Measurements from ENCODE around the gene MTUS2. TPM values are rescaled to one million over a fixed set of nuclear protein-coding genes. Genes with fewer than 3 reads are reported as not detected.

Gene MTUS2
- total RNA-seq, 1 donor, result 0.10 TPM

GRCh38 chr13:29111446-29111845, 291.3 kb downstream of the MTUS2 start:
- H3K9me3 ChIP-seq (ENCODE audit: low read depth, low read length), result no peaks in the 10 kb centered on the region
- no peaks in the 10 kb centered on the region for H3K4me1 ChIP-seq (ENCODE audit: insufficient read depth, low read length)
- H3K4me3 ChIP-seq (ENCODE audit: low read length), result no peak overlapping the region
- H3K27me3 ChIP-seq (ENCODE audit: insufficient read depth, low read length), result peaks cover 3% of the 10 kb centered on the region

- H3K4me3 ChIP-seq (ENCODE audit: low read length), result no peak overlapping the region
- no peaks in the 10 kb centered on the region for H3K4me1 ChIP-seq (ENCODE audit: insufficient read depth, low read length)
- H3K9me3 ChIP-seq (ENCODE audit: low read depth, low read length), result no peaks in the 10 kb centered on the region
- peaks cover 3% of the 10 kb centered on the region for H3K27me3 ChIP-seq (ENCODE audit: insufficient read depth, low read length)
These were observed 295.7 kb downstream of the MTUS2 start for GRCh38 chr13:29115842-29116241.

GRCh38 chr13:29117663-29118062, 297.5 kb downstream of the MTUS2 start:
- H3K27me3 ChIP-seq (ENCODE audit: insufficient read depth, low read length), result no peaks in the 10 kb centered on the region
- H3K4me3 ChIP-seq (ENCODE audit: low read length), result no peak overlapping the region
- H3K9me3 ChIP-seq (ENCODE audit: low read depth, low read length), result no peaks in the 10 kb centered on the region
- H3K4me1 ChIP-seq (ENCODE audit: insufficient read depth, low read length), result no peaks in the 10 kb centered on the region

GRCh38 chr13:29118471-29118870, 298.3 kb downstream of the MTUS2 start:
- Histone ChIP-seq H3K27me3 (ENCODE audit: insufficient read depth, low read length) (no peaks in the 10 kb centered on the region), H3K4me3 (ENCODE audit: low read length) (no peak overlapping the region), H3K4me1 (ENCODE audit: insufficient read depth, low read length) (no peaks in the 10 kb centered on the region), H3K9me3 (ENCODE audit: low read depth, low read length) (no peaks in the 10 kb centered on the region)

- Histone ChIP-seq H3K27me3 (ENCODE audit: insufficient read depth, low read length) (no peaks in the 10 kb centered on the region), H3K4me3 (ENCODE audit: low read length) (no peak overlapping the region), H3K9me3 (ENCODE audit: low read depth, low read length) (no peaks in the 10 kb centered on the region), H3K4me1 (ENCODE audit: insufficient read depth, low read length) (no peaks in the 10 kb centered on the region)
These were observed 305.2 kb downstream of the MTUS2 start for GRCh38 chr13:29125191-29125933.

GRCh38 chr13:29125934-29126424, 305.8 kb downstream of the MTUS2 start:
- H3K9me3 ChIP-seq (ENCODE audit: low read depth, low read length), result no peaks in the 10 kb centered on the region
- no peak overlapping the region for H3K4me3 ChIP-seq (ENCODE audit: low read length)
- H3K4me1 ChIP-seq (ENCODE audit: insufficient read depth, low read length), result no peaks in the 10 kb centered on the region
- H3K27me3 ChIP-seq (ENCODE audit: insufficient read depth, low read length), result no peaks in the 10 kb centered on the region

GRCh38 chr13:29129616-29130015, 309.5 kb downstream of the MTUS2 start:
- Histone ChIP-seq H3K9me3 (ENCODE audit: low read depth, low read length) (no peaks in the 10 kb centered on the region), H3K4me3 (ENCODE audit: low read length) (no peak overlapping the region), H3K27me3 (ENCODE audit: insufficient read depth, low read length) (no peaks in the 10 kb centered on the region), H3K4me1 (ENCODE audit: insufficient read depth, low read length) (no peaks in the 10 kb centered on the region)

GRCh38 chr13:29131159-29131558, 311.0 kb downstream of the MTUS2 start:
- Histone ChIP-seq H3K4me1 (ENCODE audit: insufficient read depth, low read length) (no peaks in the 10 kb centered on the region), H3K9me3 (ENCODE audit: low read depth, low read length) (no peaks in the 10 kb centered on the region), H3K4me3 (ENCODE audit: low read length) (no peak overlapping the region), H3K27me3 (ENCODE audit: insufficient read depth, low read length) (no peaks in the 10 kb centered on the region)

- Histone ChIP-seq H3K27me3 (ENCODE audit: insufficient read depth, low read length) (no peaks in the 10 kb centered on the region), H3K4me1 (ENCODE audit: insufficient read depth, low read length) (no peaks in the 10 kb centered on the region), H3K4me3 (ENCODE audit: low read length) (no peak overlapping the region), H3K9me3 (ENCODE audit: low read depth, low read length) (no peaks in the 10 kb centered on the region)
These were observed 311.9 kb downstream of the MTUS2 start for GRCh38 chr13:29131881-29132668.

- no peaks in the 10 kb centered on the region for H3K4me1 ChIP-seq (ENCODE audit: insufficient read depth, low read length)
- H3K4me3 ChIP-seq (ENCODE audit: low read length), result no peak overlapping the region
- no peaks in the 10 kb centered on the region for H3K27me3 ChIP-seq (ENCODE audit: insufficient read depth, low read length)
- H3K9me3 ChIP-seq (ENCODE audit: low read depth, low read length), result no peaks in the 10 kb centered on the region
These were observed 316.2 kb downstream of the MTUS2 start for GRCh38 chr13:29136341-29136740.

- H3K9me3 ChIP-seq (ENCODE audit: low read depth, low read length), result no peaks in the 10 kb centered on the region
- H3K27me3 ChIP-seq (ENCODE audit: insufficient read depth, low read length), result no peaks in the 10 kb centered on the region
- no peak overlapping the region for H3K4me3 ChIP-seq (ENCODE audit: low read length)
- no peaks in the 10 kb centered on the region for H3K4me1 ChIP-seq (ENCODE audit: insufficient read depth, low read length)
These were observed 316.9 kb downstream of the MTUS2 start for GRCh38 chr13:29137016-29137415.

- no peaks in the 10 kb centered on the region for H3K27me3 ChIP-seq (ENCODE audit: insufficient read depth, low read length)
These were observed 317.9 kb downstream of the MTUS2 start for GRCh38 chr13:29137995-29138394.

GRCh38 chr13:29140277-29140676, 320.1 kb downstream of the MTUS2 start:
- Histone ChIP-seq H3K27me3 (ENCODE audit: insufficient read depth, low read length) (no peaks in the 10 kb centered on the region), H3K9me3 (ENCODE audit: low read depth, low read length) (no peaks in the 10 kb centered on the region), H3K4me1 (ENCODE audit: insufficient read depth, low read length) (no peaks in the 10 kb centered on the region), H3K4me3 (ENCODE audit: low read length) (no peak overlapping the region)

More at GRCh38 chr13:29137995-29138394, 317.9 kb downstream of the MTUS2 start:
- H3K4me3 ChIP-seq (ENCODE audit: low read length), result no peak overlapping the region
- H3K9me3 ChIP-seq (ENCODE audit: low read depth, low read length), result no peaks in the 10 kb centered on the region
- no peaks in the 10 kb centered on the region for H3K4me1 ChIP-seq (ENCODE audit: insufficient read depth, low read length)

GRCh38 chr13:29143847-29144246, 323.7 kb downstream of the MTUS2 start:
- no peaks in the 10 kb centered on the region for H3K4me1 ChIP-seq (ENCODE audit: insufficient read depth, low read length)
- H3K9me3 ChIP-seq (ENCODE audit: low read depth, low read length), result no peaks in the 10 kb centered on the region
- H3K27me3 ChIP-seq (ENCODE audit: insufficient read depth, low read length), result no peaks in the 10 kb centered on the region
- H3K4me3 ChIP-seq (ENCODE audit: low read length), result no peak overlapping the region

- Histone ChIP-seq H3K4me1 (ENCODE audit: insufficient read depth, low read length) (no peaks in the 10 kb centered on the region), H3K4me3 (ENCODE audit: low read length) (no peak overlapping the region), H3K27me3 (ENCODE audit: insufficient read depth, low read length) (no peaks in the 10 kb centered on the region), H3K9me3 (ENCODE audit: low read depth, low read length) (peaks cover 5% of the 10 kb centered on the region)
These were observed 334.3 kb downstream of the MTUS2 start for GRCh38 chr13:29154390-29154789.
